HFF-Myc (cell line): ENCODE measurements around the gene TGFB2.

Experiments used
- DNase-seq: peaks from one replicate; pipeline ENCODE4 v3.0.0-alpha.2; 2011; ENCODE audit warnings: low read depth; ENCODE audit errors: extremely low read depth
- H3K4me3 ChIP-seq: replicated peaks from 2 replicates; pipeline ENCODE4 v1.5.1; 2011; ENCODE audit warnings: low read depth, mild to moderate bottlenecking, control low read depth, low read length
- TF ChIP-seq, protein P1 (sequence below): IDR thresholded peaks from 2 replicates; pipeline ENCODE4 v1.5.1; 2012; ENCODE audit warnings: mild to moderate bottlenecking, low read depth, low read length, control low read depth; ENCODE audit errors: missing control alignments

Gene TGFB2

DNA sequence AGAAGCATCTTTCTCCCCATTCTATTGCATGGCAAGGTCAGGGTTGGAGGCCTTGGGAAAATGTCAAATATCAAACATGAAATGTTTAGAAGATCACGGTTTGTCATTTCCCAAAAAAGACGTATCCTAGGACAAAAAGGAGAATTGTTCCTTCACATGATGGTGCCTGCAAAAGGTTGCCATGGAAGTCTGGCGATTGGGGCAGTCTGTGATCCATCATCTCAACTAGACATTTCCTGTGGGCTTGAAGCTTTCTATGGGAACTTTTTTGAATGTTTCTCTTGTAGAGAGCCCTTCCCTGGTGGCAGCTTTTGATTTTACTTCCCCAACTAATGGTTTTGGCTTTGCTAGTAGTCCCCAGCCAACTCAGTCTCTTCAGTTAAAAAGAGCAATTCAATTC, 106.3 kb downstream of the TGFB2 start:
- no peak for DNase-seq
- H3K4me3 ChIP-seq, result no peak overlapping the region
- TF ChIP-seq, protein P1, sequence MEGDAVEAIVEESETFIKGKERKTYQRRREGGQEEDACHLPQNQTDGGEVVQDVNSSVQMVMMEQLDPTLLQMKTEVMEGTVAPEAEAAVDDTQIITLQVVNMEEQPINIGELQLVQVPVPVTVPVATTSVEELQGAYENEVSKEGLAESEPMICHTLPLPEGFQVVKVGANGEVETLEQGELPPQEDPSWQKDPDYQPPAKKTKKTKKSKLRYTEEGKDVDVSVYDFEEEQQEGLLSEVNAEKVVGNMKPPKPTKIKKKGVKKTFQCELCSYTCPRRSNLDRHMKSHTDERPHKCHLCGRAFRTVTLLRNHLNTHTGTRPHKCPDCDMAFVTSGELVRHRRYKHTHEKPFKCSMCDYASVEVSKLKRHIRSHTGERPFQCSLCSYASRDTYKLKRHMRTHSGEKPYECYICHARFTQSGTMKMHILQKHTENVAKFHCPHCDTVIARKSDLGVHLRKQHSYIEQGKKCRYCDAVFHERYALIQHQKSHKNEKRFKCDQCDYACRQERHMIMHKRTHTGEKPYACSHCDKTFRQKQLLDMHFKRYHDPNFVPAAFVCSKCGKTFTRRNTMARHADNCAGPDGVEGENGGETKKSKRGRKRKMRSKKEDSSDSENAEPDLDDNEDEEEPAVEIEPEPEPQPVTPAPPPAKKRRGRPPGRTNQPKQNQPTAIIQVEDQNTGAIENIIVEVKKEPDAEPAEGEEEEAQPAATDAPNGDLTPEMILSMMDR, result no peak

DNA sequence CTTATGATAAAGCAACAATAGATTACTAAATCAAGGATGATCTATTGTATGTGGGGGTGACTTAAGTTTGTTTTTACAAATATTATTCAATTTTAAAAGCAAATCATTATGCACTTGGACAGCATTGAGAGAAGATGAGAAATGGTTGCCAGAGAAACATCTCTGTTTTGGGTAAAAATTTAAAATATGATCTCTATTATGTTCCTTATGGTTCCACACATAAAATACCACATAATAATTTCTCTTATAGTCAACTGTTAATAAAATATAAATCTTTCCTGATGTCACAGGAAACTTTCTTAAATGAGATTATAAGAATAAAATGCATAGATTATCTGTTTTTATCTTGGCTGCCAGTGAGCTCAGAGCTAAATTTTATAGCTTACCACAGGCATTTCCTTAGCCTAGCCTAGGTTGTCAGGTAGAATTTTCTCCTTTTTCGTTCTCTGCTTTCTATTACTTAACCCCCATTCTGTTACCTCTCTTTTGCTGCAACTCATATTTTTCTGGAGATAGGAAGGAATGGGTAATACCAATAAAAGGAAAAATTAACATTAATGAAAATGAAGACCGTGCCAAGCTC, 109.7 kb downstream of the TGFB2 start:
- no peak overlapping the region for H3K4me3 ChIP-seq
- DNase-seq, result no peak
- TF ChIP-seq, protein P1, result no peak

DNA sequence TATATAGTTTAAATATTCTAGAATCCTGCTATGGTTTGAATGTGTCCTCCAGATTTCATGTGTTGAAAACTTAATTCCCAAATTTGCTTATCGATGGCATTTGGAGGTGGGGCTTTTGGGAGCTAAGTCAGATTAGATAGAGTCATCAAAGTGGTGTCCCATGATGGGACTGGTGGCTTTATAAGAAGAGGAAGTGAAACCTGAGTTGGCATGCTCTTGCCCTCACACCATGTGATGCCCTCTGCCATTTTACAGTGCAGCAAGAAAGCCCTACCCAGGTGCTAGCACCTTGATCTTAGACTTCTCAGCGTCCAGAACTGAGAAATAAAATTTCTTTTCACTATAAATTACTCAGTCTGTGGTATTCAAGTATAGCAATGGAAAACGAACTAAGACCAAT, 111.3 kb downstream of the TGFB2 start:
- no peak overlapping the region for H3K4me3 ChIP-seq
- TF ChIP-seq, protein P1, result no peak
- no peak for DNase-seq

DNA sequence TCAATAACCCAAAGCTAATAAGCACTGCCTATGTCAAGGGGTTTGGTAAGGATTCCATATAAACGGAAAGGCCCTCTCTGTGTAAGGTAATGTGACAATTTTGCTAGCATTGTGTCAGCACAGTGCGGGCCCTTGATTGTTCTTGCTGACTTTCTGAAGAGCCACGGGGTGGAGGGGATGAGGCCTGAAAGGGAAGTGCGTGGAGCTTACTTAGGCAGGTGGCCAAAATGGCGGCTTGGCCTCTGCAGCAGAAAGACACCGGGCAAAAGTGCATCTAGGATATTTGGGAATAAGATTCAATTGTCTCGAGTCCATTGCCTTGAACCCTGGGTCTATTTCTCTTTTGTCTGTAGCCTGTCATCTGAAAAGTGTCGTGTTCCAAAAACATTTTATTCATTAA, 114.3 kb downstream of the TGFB2 start:
- DNase-seq, result no peak
- no peak overlapping the region for H3K4me3 ChIP-seq
- TF ChIP-seq, protein P1, result no peak

DNA sequence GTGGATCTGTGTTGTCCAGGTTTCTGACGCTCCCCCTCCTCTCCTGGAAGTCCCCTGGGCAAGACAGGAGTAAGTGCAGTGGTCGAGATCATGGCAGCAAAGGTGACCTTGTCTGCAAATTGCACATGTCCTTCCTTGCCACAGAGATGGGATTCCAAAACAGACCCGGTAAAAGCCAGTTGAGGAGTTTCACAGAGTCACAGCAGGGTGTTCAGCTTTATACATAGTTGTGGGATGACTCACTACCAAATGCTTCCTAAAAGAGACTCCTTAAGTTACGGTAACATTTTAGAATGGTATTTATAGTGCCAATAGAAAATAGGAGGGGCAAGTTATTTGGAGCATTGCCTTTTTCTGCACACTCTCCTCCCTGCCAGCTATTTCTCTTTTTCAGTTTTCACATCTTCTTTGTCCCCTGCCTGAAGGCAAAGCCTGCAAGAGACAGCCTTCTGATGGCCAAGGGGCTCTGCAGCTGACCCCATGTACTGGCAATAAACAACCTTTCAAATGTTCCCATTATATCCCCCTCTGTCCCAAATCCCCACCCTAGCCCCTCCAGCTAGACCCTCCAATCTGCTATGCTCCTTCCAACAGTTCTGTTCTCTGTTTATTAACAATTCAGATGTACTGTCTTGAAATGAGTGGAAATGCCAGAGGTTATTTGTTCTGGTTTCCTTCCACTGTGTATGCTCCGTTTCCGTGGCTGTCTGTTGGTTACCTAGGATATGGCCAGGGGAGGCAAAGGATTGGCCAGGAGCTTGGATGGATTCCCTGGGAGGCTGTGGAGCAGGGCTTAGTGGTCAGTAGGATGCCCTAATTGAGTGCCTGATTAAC, 115.0 kb downstream of the TGFB2 start:
- TF ChIP-seq, protein P1, result no peak
- H3K4me3 ChIP-seq, result no peak overlapping the region
- peak; percentile 97 for DNase-seq

DNA sequence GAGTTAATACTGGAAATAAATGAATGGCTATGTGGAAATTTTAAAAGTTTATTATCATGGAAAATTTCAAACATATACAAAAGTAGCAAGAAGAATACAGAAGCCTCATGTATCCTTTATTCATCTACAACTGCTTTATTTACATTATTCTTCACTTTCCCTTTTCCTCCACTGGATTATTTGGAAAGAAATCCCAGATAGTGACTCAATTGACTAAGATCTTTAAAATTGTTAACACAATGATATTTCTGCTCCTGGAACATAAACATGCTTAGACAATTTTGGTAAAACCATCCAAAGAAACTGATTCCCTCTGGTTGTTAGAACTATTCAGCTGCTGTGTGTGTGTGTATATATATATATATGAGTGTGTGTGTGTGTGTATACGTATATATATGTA, 116.2 kb downstream of the TGFB2 start:
- H3K4me3 ChIP-seq, result no peak overlapping the region
- TF ChIP-seq, protein P1, result no peak
- no peak for DNase-seq
